Rectal smooth muscle tissue (tissue), 1 donor: ENCODE measurements around the gene LRRC72.

Source experiments
- H3K27ac ChIP-seq: one replicate; pipeline ENCODE4 v1.7.0; 2013; ENCODE audit warnings: low read depth, low read length, inconsistent platforms
- H3K27me3 ChIP-seq: one replicate; pipeline ENCODE4 v1.7.0; 2013; ENCODE audit warnings: low read length; ENCODE audit not compliant: control insufficient read depth, insufficient read depth
- H3K36me3 ChIP-seq: one replicate; pipeline ENCODE4 v1.7.0; 2013; ENCODE audit warnings: low read length; ENCODE audit not compliant: control insufficient read depth, insufficient read depth
- H3K4me1 ChIP-seq: one replicate; pipeline ENCODE4 v1.7.0; 2013; ENCODE audit warnings: low read length; ENCODE audit not compliant: control insufficient read depth, insufficient read depth
- H3K4me3 ChIP-seq: one replicate; pipeline ENCODE4 v1.7.0; 2013; ENCODE audit warnings: low read length
- H3K9ac ChIP-seq: one replicate; pipeline ENCODE4 v1.7.0; 2013; ENCODE audit warnings: low read length

Gene LRRC72

DNA sequence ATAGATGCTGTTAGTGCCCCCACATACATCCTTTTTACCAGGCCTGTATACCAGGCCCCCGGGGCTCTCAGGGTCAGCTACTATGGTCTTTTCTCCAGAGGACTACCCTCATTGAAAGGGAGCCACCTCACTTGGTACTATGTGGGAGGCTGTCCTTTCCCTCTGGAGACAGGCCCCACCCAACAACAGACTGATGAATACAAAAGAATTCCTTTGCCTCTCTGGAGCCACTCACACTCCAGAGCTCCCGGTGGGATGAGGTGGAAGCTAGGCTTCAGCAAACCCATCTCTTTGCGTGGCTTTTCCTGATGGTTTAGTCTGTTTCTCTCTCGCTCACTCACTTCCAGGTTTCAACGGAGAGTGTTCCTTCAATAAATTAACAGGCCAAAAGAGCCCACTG is 88.6 kb downstream of the LRRC72 start:
- Histone ChIP-seq H3K4me3 (no peak overlapping the region), H3K36me3 (peaks cover 2% of the 10 kb centered on the region), H3K9ac (no peak overlapping the region), H3K27ac (no peak overlapping the region), H3K27me3 (no peaks in the 10 kb centered on the region), H3K4me1 (no peaks in the 10 kb centered on the region)

DNA sequence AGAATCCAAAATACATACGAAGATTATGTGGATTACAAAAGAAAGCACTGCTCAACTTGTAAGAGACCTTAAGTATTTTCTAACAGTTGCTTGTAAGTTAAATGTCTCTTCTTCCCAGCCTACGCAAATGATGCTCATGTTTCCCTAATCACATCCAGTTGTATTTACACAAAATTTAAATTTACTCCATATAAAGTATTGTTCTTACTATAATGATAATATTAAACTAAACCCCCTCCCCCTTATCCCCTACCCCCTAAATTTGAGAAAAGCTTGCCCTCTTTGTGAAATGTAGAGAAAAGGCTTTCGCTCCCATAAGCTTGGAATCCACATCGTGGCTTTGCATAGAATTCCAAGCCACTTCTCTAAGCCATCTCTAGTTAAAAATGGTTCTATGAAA is 89.5 kb downstream of the LRRC72 start:
- peaks cover 2% of the 10 kb centered on the region for H3K36me3 ChIP-seq
- H3K27ac ChIP-seq = no peak overlapping the region
- no peak overlapping the region for H3K4me3 ChIP-seq
- no peaks in the 10 kb centered on the region for H3K4me1 ChIP-seq
- H3K9ac ChIP-seq = no peak overlapping the region
- no peaks in the 10 kb centered on the region for H3K27me3 ChIP-seq

DNA sequence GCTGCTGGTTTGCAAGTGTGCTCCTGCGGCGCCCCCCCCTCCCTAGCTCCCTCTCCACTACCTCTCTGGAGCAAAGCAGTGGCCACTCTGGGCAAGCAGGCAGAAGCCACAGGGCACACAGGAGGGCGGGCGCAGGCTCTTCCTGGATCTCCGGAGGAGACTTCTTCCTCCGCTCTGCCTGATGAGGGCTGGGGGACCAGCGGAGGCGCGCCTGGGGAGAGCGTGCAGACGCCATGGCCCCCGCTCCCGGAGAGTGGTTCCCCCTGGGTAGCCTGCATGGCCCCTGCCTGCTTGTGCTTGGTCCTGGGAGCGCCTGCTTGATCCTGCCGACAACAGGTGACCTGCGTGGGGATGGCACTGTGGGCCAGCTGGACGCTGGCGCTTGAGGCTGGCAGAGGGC is 89.9 kb downstream of the LRRC72 start:
- H3K9ac ChIP-seq = no peak overlapping the region

DNA sequence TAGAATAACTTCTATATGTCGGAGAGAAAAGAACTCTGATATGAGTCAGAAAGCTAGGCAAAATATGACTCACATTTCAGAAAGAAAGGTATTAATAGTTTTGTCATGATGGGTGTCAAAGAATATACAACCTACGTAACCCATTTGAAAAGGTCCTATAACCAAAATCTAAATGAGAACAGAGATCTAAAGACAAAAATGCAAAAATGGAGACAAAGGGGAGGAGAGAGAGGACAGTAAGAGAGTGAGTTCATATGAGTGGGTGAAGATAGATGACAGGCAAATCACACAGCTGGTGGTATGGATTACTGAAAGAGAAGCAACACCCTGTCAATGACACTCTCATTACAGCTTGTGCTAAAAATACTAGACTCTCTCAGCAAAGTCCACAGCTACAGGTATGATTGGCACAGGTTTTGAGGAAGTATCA is 93.4 kb downstream of the LRRC72 start:
- Histone ChIP-seq H3K4me3 (no peak overlapping the region), H3K4me1 (no peaks in the 10 kb centered on the region), H3K36me3 (peaks cover 4% of the 10 kb centered on the region), H3K27ac (no peak overlapping the region), H3K27me3 (no peaks in the 10 kb centered on the region), H3K9ac (no peak overlapping the region)

More for the DNA sequence above, 89.9 kb downstream of the LRRC72 start:
- H3K36me3 ChIP-seq = peaks cover 2% of the 10 kb centered on the region
- H3K4me1 ChIP-seq = no peaks in the 10 kb centered on the region
- H3K27me3 ChIP-seq = no peaks in the 10 kb centered on the region
- H3K27ac ChIP-seq = no peak overlapping the region
- H3K4me3 ChIP-seq = no peak overlapping the region

DNA sequence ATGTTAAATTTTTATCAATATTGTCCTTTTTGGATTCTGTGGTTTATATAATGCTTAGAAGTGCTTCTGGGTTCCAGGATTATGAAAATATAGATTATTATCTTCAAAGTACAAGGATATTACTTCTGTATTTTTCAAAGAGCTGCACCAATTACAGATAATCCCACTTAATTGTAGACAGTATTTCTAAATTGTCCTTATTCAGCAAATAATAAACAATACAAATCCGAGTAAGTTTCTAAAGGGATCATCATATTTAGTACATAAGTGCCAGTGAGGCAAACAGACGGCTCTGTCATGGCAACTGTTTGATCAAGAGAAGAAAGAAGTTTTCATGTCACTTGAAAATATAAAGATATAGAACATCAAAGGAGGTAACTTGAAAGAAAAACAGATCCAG is 99.8 kb downstream of the LRRC72 start:
- H3K9ac ChIP-seq = no peak overlapping the region
- no peak overlapping the region for H3K27ac ChIP-seq
- H3K4me3 ChIP-seq = no peak overlapping the region
- H3K27me3 ChIP-seq = no peaks in the 10 kb centered on the region
- peaks cover 4% of the 10 kb centered on the region for H3K36me3 ChIP-seq
- H3K4me1 ChIP-seq = no peaks in the 10 kb centered on the region

DNA sequence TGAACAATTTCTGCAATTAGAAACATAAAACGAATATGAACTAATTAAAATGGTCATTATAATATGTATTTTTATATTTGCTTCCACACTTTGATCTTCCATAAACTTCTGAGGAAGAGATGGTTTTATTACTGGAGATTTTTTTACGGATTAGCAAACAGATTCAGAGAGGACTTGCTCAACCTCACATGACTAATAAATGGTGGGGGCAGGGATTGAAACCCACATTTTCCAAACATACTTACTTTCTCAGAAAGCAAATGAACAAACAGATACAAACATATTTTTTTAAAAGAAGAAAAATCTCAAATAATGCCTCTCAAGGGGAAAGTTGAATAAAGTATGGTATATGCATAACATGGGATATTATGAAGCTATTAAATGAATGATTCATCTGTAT is 100.6 kb downstream of the LRRC72 start:
- H3K27ac ChIP-seq = no peak overlapping the region
- H3K27me3 ChIP-seq = no peaks in the 10 kb centered on the region
- H3K4me3 ChIP-seq = no peak overlapping the region
- no peaks in the 10 kb centered on the region for H3K4me1 ChIP-seq
- no peak overlapping the region for H3K9ac ChIP-seq
- H3K36me3 ChIP-seq = peaks cover 4% of the 10 kb centered on the region

DNA sequence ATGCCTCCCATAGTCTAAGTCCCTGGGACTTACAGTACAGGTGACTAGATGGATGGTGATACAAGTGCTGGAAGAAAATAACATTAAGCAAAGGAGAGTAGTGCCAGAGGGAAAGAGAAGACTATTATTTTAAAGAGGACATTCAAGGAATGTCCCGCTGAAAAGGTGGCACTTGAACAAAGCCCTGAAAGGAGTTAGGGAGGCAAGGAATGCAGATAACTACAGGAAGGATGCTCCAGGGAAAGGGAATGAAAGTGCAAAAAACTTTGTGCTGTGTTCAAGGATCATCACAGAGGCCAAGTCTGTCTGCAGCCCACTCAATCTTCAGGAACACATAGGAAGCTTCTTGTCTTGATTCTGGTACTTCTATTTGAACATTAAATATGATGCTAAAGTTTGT is 104.0 kb downstream of the LRRC72 start:
- Histone ChIP-seq H3K27ac (no peak overlapping the region), H3K27me3 (no peaks in the 10 kb centered on the region), H3K36me3 (no peaks in the 10 kb centered on the region), H3K4me3 (no peak overlapping the region), H3K9ac (no peak overlapping the region), H3K4me1 (peaks cover 6% of the 10 kb centered on the region)
